Raji (cell line): ENCODE measurements around the gene TMEM139.

Experiments
- POLR2A ChIP-seq: IDR thresholded peaks from 2 replicates; pipeline ENCODE4 v1.6.1; 2011; ENCODE audit warnings: low read depth, low read length, control low read depth; ENCODE audit not compliant: insufficient read depth

Gene TMEM139

DNA sequence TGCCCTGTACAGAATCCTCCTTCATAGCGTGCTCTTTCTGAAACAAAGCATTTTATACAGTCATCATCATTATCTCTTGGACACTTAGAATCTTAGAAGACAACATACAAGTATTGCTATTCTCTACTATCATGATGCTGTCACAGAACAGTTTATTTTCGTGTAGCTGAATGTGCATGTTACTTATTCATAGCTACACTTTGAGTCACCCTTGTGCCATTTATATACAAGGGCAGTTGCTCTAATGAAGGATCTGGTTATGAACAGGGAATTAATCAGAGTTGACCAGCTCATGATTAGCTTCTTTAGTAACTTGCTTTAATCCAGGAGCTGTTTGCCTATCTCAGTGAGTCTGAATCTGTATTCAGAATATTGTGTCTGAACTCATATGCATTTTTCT lies 14.6 kb downstream of the TMEM139 start:
- TF ChIP-seq POLR2A: no peak

GRCh38 chr7:143299840-143300239 lies 15.1 kb downstream of the TMEM139 start:
- no peak for TF ChIP-seq POLR2A

GRCh38 chr7:143300959-143301935 lies 16.5 kb downstream of the TMEM139 start:
- no peak for TF ChIP-seq POLR2A

DNA sequence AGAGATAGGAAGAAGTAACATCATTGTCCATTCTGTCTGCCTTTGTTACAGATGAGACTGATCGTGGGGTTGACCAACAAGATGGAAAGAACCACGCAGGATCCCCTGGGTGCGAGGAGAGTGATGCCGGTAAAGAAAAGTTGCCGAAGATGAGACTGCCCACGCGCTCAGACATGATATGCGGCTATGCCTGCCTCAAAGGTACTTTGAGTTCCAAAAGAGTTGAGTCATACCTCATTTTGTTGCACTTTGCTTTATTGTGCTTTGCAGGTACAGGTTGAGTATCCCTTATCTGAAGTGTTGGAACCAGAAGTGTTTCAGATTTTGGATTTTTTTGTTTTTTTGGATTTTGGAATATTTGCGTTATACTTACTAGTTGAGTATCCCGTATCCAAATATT lies 19.0 kb downstream of the TMEM139 start:
- TF ChIP-seq POLR2A: no peak

DNA sequence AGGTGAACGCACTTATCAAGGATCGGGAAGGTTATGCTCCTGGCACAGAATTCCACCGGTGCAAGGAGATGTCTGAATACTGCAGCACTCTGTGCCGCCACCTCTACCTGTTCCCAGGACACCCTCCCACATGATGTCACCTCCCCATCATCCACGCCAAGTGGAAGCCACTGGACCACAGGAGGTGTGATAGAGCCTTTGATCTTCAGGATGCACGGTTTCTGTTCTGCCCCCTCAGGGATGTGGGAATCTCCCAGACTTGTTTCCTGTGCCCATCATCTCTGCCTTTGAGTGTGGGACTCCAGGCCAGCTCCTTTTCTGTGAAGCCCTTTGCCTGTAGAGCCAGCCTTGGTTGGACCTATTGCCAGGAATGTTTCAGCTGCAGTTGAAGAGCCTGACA lies 20.2 kb downstream of the TMEM139 start:
- TF ChIP-seq POLR2A: no peak

GRCh38 chr7:143305423-143306070 lies 20.8 kb downstream of the TMEM139 start:
- no peak for TF ChIP-seq POLR2A

GRCh38 chr7:143308632-143309031 lies 23.9 kb downstream of the TMEM139 start:
- TF ChIP-seq POLR2A: no peak

GRCh38 chr7:143314127-143314526 lies 29.4 kb downstream of the TMEM139 start:
- no peak for TF ChIP-seq POLR2A

DNA sequence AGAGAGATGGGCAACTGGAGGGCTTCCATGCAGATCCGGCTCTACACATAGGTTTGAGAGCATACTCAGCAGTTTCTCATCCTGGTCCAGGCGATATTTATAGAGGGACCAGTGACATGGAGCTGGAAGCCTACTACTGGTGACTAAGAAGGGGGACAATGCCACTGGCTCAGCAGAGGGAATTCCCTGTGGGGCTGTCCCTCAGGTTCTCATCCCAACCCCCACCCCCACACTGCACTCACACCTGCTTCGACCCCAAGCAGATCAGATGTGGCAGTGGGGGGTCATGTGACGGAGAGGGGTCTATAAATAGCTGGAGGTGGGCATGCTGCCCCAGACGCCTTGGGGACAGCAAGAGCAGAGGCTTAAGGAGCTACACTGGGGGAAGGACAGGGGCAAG lies 31.0 kb downstream of the TMEM139 start, which contains the start of gene CLCN1:
TSS of gene CLCN1 (plus strand) at position 336 of the 400 bp plus-strand sequence. CDS start 102 bp downstream, outside the sequence.
- no peak for TF ChIP-seq POLR2A

DNA sequence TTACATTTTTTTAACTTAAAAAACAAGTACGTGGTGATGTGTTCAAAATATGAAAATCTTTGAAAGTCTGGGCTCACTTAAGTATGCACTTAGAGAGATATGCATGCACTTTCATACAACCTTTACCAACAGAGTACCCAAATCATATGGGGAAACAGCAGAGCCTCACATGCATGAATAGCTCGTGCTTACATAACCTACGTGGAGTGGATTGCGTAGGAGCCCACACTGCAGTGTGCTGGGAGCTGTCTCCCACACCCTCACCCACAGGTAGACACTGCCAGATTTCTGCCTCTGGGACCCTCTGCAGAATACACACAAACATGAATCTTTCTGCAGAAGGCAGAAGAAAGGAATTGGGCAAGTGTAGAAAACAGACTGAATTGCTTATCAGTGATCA lies 31.7 kb downstream of the TMEM139 start:
- no peak for TF ChIP-seq POLR2A

DNA sequence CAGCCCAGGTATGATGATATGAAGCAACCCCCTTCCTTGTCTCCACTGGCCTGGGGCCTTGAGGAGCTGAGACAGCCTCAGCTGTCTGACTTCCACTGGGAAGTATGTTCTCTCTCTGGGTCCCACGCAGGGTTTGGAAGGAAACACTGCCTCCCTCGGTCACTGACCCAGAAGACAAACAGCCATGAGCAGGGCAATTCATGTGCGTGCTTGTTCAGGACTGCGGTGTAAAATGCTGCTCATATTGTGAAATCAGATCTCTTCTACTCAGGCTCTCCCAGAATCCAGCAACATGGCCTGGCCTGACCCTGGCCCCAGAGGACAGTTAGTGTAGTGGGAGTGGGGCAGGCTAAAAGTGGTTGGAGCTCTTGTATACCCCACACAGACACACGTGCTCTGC lies 33.9 kb downstream of the TMEM139 start:
- TF ChIP-seq POLR2A: no peak

DNA sequence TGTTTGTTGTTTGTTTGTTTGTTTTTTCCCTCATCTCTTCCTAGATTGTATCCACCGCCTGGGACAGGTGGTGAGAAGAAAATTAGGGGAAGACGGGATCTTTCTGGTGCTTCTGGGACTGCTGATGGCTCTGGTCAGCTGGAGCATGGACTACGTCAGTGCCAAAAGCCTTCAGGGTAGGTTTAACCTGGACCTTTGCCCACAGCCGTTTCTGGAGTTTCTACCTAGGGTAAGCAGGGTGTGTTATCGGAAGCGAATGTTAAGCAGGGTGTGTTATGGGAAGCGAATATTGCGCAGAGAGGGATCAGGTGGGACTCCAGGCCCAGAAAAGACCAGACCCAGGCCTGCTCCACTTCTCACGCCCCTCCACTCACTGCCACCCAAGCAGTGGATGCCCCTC lies 35.9 kb downstream of the TMEM139 start:
- TF ChIP-seq POLR2A: no peak

GRCh38 chr7:143321242-143321641 lies 36.5 kb downstream of the TMEM139 start:
- no peak for TF ChIP-seq POLR2A

DNA sequence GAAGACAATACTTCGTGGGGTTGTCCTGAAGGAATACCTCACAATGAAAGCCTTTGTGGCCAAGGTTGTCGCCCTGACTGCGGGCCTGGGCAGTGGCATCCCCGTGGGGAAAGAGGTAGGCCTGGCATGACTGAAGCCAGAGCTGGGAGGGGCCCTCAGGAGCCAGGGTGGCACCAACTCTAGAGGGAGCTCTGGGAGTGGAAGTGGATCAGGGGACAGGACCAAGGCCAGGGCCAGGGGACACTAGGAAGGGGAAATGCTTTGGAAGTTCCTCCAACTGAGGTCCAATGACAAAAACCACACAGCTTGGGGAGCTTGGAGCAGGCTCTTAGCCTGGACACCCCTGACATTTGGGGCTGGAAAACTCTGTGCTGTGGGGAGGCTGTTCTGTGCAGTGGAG lies 37.0 kb downstream of the TMEM139 start:
- TF ChIP-seq POLR2A: no peak

DNA sequence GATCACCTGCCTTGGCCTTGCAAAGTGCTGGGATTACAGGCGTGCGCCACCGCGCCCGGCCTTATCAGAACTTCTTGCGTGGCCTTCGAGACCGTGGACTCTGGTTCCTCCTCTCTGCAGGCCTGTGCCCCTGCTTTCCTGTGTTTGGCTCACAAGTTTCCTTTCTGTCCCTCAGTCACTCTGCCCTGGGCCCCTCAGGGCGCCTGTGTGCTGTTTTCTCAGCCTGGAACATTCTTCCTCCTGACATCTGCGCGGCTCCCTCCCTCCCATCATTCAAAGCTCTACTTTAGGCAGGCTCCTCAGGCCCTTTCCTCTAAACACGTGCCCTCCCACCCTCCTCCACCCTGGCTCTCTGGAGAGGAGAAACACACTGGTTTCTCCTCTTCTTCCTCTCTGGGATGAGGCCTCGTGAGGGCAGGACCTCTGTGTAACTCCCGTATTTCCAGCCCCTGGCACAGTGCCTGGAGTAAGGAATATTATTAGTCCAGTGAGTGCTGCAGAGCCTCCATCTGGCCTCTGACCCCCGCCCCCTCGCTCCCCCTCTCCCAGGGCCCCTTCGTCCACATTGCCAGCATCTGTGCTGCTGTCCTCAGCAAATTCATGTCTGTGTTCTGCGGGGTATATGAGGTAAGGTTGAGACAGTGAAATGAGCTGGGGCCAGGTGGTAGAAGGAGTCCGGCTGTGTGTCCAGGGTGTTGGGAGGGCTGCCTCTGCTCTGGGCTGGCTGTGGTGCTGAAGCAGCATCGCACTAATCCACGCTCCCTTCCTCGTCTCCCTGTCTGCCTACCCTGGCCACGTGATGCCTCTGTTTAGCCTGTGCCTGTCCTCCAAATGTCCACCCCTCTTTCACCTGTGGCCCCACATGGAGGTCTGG lies 38.2 kb downstream of the TMEM139 start:
- no peak for TF ChIP-seq POLR2A
